IPS-18c (cell line): ENCODE results near the gene NEK6.
A peak's percentile ranks its signal among the peaks of the same experiment; 100 is the strongest.

ENCODE experiments used
- H3K4me3 ChIP-seq: 2 replicates; pipeline ENCODE4 v1.7.0; 2013; ENCODE audit warnings: low read depth, mild to moderate bottlenecking, low read length, moderate library complexity; ENCODE audit not compliant: insufficient read depth
- H3K9me3 ChIP-seq: one replicate; pipeline ENCODE4 v1.6.1; 2013; ENCODE audit warnings: mild to moderate bottlenecking, low read length, moderate library complexity; ENCODE audit not compliant: control insufficient read depth, insufficient read depth

The NEK6 gene

DNA sequence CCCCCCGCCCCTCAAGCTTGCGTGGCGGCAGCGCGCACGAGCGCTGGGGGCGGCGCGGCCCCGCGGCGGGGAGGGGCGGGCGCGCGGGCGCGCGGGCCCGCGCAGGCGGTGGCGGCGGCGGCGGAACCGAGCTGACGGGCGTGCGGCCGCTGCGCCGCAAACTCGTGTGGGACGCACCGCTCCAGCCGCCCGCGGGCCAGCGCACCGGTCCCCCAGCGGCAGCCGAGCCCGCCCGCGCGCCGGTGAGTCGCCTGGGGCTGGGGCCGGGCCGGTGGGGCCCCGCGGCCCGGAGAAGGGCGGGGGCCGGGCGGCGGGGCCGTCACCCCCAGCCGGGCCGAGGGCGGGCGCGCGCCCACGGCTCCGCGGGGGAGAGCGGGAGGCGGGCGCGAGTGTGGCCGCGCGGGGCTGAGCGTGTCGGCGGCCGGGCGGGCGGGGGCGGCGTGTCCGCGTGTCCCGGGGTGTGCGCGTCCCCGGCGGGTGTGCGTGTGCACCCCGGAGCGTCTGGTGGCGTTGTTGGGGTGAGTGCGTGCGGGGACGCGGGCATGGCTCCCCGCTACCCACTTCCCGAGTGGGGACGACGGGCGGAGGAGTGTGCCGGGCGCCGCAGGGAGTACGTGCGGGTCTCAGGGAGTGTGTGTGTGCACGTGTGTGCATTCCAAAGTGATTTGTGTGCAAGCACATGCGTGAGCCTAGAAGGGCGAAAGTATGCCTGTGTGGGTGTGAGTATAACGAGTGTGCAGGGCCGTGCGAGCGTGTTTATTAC lies at the start of gene NEK6:
Gene NEK6 (plus strand): TSS at position 106 of the 763 bp plus-strand sequence. CDS start 44,016 bp downstream, outside the sequence.
- Histone ChIP-seq H3K9me3 (no peaks in the 10 kb centered on the region), H3K4me3 (peak within 1 kb of the TSS; percentile 74)

DNA sequence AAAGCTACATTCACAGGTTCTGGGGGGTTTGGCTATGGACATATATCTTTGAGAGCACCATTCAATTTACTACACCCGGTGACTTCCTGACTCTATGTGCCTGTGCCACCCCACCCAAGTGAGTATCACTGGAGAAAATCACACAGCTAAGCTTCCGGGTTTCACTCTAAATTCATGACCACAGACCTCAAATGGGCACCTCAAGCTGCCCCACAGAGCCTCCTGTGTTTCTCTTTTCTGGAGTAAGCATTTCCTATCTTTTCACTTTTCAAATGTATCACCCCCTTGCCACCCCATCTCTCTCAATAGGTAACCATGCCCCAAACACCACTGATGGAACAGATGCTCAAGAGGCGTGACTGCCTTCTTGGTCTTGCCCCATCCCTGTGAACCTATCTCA lies 49.2 kb upstream of the NEK6 start:
- Histone ChIP-seq H3K9me3 (no peaks in the 10 kb centered on the region), H3K4me3 (no peak overlapping the region)

DNA sequence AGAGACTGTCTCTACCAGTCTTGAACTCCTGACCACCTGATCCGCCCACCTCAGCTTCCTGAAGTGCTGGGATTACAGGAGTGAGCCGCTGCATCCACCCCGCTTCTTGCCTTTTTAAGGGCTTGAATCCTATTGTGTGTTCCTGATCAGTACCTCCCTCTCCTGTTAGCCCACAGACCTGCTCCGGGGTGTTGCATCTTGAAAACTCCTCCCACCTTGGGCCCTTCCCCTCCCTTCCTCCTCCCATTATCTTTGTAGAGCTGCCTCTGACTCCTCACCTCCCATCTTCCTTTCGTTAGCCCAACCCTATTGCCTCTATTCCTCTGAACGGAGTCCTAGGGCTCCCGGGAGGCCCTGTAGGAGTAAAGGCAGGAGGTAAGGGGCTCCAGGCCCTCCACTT lies 48.5 kb upstream of the NEK6 start:
- no peaks in the 10 kb centered on the region for H3K9me3 ChIP-seq
- H3K4me3 ChIP-seq, result no peak overlapping the region

DNA sequence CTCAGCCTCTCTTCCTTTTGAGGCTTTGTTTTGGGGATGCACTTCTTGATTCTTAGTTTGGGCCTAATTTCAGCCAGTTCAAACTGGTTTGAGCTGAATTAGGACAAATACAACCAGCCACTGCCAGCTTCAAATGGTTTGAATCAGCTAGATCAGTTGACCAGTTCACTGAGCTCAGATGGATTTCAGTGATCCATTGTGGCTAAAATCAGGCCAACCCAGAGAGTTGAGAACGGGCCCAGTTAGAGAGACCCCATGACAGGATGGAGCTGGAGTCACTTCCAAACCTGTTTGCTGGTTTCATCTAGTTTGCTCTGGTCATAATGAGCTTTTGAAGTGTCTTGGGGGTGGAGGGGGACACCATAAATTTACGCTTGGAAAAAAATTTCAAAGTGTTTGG lies 48.0 kb upstream of the NEK6 start:
- Histone ChIP-seq H3K9me3 (no peaks in the 10 kb centered on the region), H3K4me3 (no peak overlapping the region)

DNA sequence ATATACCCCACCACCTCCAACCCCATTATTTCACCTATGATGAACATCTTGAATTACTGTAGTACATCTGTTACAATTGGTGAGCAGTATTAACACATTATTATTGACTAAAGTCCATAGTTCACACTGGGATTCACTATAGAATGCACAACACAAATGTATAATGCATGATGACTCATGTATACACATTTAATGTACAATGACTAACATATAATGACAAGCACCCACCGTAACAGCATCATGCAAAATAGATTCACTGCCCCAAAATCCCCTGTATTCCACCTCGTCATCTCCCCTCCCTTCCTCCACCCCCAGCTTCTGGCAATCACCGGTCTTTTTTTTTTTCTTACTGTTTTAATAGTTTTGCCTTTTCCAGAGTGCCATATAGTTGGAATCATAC lies 47.1 kb upstream of the NEK6 start:
- H3K4me3 ChIP-seq, result no peak overlapping the region
- H3K9me3 ChIP-seq, result no peaks in the 10 kb centered on the region

DNA sequence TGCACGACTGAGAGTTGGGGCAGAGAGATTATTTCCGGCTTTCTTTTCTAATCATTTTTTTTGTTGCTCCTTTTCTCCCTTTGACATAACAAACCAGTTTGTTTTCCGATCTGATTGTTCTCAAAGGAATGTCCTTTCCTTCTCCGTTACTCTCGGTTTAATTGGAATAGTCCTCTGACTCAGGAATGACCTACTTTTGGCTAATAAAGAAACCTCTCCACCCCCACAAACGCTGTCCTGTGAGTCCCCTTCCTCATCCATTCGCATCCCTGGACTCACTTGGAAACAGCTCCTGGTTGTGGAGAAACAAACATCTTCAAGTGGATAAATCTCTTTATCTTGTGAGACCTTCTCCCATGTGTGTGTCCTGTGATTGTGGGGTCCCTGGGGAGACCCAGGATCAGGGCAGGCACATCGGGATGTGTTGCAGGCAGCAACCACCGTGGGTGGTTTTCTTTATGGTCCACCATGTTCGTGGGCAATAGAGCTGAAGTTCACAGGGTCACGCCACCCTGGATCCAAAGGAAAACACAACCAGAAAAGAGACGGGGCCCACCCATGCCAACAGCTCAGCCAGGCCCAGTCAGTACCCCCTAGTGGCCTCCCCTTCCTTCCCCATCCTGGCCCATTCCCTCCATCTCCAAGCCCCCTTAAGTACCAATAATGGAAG lies 45.2 kb upstream of the NEK6 start:
- Histone ChIP-seq H3K4me3 (no peak overlapping the region), H3K9me3 (no peaks in the 10 kb centered on the region)

DNA sequence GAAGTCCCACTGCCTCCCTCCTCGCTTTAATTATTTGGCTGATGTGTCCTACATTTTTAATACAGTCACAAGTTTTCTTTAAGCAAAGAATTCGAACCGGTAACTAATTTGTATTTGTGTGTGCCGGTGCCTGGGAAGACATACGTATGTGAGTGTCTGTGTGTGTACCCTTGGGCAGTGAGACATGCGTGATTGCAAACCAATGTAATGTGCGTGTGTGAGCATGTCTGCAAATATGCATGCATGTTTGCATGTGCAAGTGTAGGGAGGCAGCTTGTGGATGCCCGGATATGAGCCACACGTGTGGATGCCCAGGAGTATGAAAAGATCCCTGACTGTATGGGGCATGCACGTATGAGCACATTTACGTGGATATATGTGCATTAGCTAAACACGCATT lies 44.4 kb upstream of the NEK6 start:
- Histone ChIP-seq H3K4me3 (no peak overlapping the region), H3K9me3 (no peaks in the 10 kb centered on the region)

DNA sequence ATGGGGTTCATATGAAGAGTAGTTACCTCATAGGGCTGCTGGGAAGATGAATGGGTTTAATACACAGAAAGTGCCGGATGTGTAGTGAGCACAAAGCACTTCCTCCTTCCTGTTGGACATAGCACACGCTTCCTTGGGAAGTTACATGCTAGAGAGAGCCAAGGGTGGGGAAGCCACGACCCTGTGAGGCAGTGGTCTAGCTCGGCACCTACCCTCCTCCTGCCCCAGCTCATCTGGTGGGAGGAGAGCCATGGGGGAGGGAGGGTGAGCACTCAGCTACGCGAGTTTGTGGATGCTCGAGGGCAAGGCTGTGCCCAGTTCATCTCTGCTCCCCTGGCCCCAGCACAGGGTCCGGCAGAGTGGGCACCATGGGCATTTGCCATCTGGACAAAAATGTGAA lies 43.6 kb upstream of the NEK6 start:
- no peak overlapping the region for H3K4me3 ChIP-seq
- H3K9me3 ChIP-seq, result peaks cover 2% of the 10 kb centered on the region

DNA sequence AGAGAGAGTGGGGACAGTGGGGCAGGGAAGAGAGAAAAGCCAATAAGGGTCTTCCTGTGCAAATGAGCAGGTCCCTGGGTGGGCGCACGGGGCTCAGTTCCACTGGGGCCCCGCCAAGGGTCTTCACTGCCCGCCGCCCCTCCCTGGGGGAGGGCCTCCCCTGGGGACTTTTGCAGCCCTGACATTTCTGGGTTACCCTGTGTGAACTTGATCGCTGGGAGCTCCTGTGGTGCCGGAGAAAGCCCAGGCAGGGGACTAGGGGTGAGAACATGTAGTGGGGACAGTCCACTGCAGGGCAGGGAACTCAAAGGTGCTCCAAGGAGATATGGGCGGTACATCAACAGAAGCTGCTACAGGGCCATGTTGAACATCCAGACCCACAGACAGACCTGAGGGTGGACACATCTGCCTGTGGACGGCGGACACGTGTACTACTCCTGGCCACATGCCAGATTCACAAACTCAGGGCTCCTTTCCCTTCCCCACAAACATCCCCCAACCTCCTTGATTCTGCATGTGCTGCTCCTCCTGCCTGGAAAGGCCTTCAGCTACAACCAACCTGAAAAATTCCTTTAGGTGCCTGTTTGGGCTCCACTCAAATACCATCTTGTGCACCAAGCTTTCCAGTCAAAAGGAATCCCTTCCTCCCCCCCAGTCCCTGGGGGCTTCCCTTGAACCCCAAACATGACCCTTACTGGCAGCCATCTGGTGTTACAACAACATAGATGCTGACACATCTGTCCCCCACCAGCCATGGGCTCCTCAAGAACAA lies 43.0 kb upstream of the NEK6 start:
- Histone ChIP-seq H3K9me3 (peaks cover 2% of the 10 kb centered on the region), H3K4me3 (no peak overlapping the region)

DNA sequence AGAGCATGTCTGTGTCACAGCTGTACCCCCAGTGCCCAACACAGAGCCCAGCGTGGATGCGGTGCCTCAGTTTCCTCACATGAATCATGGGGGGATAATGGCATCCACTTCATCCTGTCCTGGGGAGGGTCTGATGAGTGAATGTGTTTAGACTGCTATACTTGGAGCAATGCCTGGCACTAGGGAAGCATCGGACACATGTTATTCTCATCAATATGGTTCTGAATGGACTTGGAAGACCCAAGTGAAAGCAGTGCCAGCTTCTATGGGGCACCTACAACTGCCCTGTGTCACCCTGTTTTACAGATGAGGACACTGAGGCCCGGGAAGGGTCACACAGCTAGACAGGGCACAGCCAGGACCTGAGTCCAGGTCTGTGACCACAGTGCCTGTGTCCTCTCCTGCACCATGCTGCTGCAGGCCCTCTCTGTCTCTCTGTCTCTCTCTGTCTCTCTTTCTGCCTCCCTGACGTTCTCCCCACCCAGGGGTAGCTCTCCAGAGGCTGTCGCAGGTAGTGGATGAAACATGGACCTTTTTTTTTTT lies 42.3 kb upstream of the NEK6 start:
- no peak overlapping the region for H3K4me3 ChIP-seq
- H3K9me3 ChIP-seq, result peaks cover 2% of the 10 kb centered on the region

DNA sequence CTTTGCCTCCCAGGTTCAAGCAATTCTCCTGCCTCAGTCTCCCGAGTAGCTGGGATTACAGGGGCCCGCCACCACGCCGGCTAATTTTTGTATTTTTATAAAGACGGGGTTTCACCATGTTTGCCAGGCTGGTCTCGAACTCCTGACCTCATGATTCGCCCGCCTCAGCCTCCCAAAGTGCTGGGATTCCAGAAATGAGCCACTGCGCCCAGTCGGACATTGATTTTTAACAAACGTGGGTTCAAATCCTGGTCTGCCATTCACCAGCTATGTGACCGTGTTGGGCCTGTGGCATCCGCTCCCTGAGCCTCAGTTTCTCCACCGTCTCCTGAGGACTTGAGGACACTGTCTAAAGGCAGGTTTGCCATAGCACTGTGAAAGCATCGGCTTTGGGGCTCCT lies 41.8 kb upstream of the NEK6 start:
- Histone ChIP-seq H3K4me3 (no peak overlapping the region), H3K9me3 (peaks cover 2% of the 10 kb centered on the region)

DNA sequence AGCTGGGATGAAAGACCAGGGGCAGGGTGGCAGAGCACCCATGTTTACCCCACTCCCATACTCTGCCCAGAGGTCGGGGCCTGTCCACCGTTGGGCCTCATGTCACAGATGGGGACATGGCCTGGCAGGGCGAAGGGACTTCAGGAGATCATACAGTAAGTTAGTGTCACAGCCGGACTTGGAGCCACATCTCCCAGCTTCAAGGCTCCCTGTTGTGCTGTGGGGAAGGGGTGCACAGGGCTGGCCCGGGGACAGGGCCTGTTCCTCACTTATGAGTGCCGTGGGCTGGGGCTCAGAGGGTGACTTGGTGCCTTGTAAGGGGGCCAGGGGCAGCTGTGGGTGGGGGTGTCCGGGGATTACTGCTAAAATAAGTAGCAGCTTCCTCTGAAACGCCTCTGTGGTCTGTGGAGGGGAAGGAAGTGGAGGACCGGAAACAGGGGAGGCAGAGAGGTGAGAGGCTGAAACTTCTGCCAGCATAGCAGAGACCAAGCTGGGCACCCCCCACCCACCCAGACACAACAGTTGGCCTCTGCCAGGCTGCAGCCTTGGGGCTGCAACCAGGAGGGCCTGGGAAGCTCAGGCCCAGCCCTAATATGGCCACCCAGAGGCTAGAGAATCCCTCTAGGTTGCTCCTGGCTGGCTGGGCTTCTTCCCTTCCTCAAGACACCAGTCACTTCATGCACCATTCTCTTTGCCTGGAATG lies 41.1 kb upstream of the NEK6 start:
- peaks cover 2% of the 10 kb centered on the region for H3K9me3 ChIP-seq
- H3K4me3 ChIP-seq, result no peak overlapping the region

DNA sequence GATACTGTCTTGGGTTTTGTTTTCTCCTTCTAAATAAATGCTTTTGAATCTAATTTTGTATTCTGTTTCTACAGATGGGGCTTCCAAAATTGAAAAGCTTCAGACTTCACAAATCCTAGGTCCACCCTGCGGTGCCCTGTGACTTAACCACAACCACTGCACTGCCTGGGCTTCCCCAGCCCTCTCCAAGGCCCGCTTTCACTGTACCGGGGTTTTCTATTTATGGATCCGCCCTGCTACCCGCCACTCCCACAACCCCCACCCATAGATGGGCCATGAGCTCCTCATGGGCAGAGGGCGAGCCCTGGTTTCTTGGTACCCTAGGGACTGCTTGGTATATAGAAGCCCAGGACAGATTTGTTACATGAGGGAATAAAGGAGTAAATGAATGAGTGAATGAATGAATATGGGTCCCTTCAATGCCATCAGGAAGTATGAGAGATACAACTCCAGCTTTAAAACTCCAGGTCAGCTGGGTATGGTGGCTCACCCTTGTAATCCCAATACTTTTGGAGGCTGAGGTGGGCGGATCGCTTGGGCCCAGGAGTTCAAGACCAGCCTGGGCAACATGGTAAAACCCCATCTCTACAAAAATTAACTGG lies 39.8 kb upstream of the NEK6 start:
- Histone ChIP-seq H3K4me3 (no peak overlapping the region), H3K9me3 (peaks cover 2% of the 10 kb centered on the region)

DNA sequence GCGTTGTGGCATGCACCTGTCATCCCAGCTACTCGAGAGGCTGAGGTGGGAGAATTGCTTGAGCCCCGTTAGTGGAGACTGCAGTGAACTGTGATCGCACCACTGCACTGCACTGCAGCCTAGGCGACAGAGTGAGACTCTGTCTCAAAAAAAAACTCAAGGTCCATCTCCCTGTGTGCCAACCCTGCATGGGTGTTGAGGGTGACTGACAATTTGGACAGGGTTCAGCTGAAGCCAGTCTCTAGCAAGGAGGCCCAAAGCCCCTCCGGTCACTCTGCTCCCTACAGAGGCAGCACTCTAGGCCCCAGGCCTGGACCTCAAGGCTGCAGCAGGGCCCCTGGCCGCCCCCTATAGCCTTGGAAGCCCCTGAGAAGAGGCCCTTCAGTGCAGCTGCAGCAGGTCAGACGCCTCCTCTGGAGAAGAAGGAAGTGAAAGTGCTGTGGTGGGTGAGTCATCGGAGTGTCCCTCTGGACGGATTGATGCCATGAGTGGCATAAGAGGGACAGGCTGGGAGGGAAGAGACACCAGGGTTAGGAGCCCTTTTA lies 39.2 kb upstream of the NEK6 start:
- no peak overlapping the region for H3K4me3 ChIP-seq
- peaks cover 2% of the 10 kb centered on the region for H3K9me3 ChIP-seq

DNA sequence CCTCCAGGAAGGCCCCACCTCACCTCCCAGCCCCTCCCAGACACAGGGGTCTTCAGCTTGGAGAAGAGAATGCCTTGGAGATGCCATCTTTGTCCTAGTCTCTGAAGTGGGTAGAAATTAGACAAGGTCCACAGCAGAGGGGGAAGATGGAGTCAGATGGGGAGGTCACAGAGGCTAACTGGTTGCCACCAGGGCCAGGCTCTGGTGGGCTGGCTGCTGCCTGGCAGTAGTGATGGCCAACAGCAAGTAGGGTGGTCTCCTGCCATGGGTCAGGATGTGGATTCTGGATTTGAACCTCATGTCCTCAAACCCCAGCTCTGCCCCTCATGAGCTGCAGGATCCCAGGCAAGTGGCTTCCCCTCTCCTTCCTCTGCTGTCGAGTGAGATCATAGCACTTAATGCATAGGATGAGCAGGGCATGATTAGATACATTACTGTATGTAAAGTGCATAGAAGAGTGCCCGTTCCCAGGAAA lies 38.7 kb upstream of the NEK6 start:
- peaks cover 2% of the 10 kb centered on the region for H3K9me3 ChIP-seq

DNA sequence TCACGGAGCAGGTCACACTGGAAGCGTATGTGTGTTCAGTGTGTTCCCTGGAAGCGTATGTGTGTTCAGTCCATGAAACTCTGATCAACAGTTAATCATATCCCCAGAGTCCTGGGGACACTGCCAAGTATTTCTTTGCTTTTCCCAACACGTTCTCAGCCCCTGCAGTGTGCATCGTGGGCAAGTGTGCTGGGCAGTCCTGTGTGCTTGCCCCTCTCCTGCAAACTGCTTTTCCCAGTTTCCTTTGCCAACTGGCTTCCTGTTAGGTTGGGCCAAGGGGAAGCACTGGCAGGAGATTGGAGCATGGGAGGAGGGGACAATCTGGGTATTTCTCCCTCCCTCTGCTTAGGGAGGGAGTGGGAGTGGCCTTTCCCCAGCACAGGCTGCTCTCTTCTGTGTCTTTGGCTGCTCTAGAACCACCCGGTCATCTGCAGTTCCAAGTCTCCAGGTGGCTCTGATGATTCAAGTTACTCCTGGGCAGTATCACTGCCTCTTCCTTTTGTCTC lies 36.8 kb upstream of the NEK6 start:
- peaks cover 2% of the 10 kb centered on the region for H3K9me3 ChIP-seq
- H3K4me3 ChIP-seq, result no peak overlapping the region

More for the DNA sequence above, 38.7 kb upstream of the NEK6 start:
- no peak overlapping the region for H3K4me3 ChIP-seq
